GM18502 (cell line): ENCODE results near the gene RFC1.

ENCODE experiments used
- ATAC-seq: cut with Tn5 transposase; IDR thresholded peaks from one replicate; pipeline ENCODE4 v1.9.1; 2021; ENCODE audit warnings: mild to moderate bottlenecking; ENCODE audit not compliant: unreplicated experiment, poor library complexity

Gene RFC1

GRCh38 chr4:39255266-39255665 lies 110.9 kb downstream of the RFC1 start:
- ATAC-seq = no peak

- no peak for ATAC-seq
Measured at GRCh38 chr4:39243462-39243861, 122.7 kb downstream of the RFC1 start.
